Hypothalamus (tissue), 51 donors: Measurements from ENCODE around the gene PRKCH.

Experiments
- DNase-seq, 51 donors: peaks; one replicate each; lab custom pipeline; 2025; lab: John Stamatoyannopoulos, UW

The PRKCH gene

DNA sequence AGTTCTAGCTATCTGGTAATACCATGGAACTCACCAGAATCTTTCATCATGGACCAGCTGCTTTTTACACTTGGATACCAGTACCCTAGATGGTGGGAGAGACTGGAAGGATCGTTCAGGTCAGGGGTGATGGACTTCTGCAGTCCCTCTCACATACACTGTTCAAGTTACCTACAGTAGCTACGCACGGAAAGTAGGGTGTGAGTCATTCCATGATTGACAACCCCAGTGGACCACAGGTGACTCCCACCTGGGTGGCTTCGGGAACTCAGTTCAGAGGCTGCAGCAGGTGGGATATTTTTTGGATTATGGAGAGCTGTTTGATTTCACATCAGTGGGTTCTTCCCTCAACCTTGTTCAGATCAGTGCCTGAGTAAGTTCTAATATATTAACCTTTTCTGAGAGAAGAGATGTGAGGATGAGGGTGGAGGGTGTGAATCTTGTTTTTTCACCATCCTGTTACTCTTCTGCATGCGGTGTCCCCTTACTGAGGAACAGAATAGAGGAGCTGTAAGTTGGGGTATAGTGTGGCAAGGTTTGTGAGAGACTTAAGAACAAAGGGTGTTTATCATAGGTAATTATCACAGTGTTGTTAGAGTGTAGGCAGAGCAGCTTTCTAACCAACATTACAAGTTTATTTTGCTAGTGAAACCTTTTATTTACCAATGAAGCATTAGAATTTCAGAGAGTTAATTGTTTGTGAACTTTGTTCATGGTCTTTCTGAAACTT lies 39.6 kb downstream of the PRKCH start:
- no peak for DNase-seq

DNA sequence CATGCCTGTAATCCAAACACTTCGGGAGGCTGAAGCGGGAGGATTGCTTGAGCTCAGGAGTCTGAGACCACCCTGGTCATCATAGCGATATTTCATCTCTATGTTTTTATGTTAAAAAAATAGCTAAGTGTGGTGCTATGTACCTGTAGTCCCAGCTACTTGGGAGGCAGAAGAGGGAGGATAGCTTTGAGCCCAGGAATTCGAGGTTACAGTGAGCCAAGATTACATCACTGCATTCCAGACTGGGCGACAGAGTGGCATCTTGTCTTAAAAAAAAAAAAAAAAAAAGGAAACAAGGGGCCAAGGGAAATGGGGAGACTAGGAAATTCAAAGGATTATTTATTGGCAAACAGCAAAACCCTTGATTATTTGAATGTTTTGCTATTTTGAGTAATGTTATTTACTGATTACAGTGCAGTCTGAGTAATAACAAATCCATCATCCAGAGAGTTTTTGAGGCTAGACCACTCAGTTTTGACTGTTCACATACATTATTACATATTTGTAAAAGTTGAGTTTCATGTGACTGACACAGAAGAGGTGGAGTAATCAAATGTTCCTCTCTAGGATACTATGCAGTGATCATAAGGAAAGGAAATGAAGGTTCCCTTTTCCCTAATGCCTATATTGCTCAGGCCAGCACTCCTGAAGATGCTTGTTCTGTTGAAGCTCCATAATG lies 40.8 kb downstream of the PRKCH start:
- no peak for DNase-seq

DNA sequence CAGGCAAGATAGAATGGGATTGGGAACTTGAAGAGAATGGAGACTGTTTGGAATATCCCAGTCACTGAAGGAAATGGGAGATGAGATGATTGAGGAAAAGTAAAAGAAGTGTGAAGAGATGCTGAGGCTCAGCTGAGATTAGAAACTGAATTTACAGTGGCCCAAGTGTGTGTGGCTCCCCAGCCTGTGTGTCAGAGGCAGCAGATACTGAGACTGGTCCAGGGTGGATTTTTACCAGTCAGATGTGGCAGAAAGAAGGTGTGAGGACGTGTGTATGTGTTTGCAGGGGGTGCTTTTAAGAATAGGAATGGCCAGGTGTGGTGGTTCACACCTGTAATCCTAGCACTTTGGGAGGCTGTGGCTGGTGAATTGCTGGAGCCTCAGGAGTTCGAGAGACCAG lies 42.9 kb downstream of the PRKCH start:
- DNase-seq: no peak

DNA sequence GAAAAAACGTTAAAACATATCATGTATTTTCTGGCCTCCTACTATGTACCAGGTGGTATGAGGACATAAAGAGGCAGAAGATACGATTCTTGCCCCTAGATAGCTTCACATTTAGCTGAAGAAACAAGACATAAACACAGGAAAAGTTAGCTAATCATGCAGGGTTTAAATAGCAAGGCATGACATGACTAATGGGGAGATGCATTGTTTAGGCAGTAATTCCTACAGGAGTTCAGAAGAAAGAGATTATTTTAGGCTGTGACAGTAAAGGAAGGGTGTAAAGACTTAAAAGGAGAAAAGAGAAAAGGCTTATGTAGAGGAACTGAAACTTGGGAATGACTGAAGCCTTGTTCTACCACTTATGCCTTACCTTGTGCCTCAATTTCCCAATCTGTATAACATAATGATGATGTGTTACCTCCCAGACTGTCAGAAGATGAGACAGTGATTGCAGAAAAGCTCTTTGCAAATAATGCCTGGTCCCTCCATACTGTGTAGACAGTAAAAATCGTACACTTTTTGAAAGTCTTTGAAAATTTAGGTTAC lies 44.4 kb downstream of the PRKCH start:
- DNase-seq: no peak

DNA sequence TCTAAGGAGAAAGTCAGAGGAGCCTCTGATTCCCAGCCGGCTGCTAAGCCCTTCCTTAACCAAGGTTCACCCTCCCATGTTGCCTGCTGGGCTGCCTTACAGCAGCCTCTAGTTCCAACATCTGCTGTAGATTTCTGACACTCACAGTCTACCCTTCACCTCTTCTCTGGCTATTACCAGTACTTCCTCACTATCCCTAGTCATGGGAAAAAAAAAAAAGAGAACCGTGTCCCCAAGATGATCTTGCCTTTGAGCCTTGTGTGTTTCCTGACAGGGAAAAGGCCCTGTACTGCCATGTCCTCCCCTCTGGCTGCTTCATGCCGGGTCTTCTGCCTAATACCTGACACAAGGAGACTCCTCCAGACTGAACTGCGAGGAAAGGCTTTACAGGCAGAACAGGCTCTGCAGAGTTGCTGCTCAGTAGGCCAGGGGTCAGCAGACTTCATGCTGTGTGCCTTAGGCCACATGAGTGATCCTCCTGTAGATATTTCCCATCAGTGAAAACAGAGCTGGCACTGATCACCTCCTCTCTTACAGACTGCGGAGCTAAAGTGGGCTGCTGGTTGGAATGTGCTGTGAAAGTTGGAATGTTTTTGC lies 46.8 kb downstream of the PRKCH start:
- DNase-seq: no peak

DNA sequence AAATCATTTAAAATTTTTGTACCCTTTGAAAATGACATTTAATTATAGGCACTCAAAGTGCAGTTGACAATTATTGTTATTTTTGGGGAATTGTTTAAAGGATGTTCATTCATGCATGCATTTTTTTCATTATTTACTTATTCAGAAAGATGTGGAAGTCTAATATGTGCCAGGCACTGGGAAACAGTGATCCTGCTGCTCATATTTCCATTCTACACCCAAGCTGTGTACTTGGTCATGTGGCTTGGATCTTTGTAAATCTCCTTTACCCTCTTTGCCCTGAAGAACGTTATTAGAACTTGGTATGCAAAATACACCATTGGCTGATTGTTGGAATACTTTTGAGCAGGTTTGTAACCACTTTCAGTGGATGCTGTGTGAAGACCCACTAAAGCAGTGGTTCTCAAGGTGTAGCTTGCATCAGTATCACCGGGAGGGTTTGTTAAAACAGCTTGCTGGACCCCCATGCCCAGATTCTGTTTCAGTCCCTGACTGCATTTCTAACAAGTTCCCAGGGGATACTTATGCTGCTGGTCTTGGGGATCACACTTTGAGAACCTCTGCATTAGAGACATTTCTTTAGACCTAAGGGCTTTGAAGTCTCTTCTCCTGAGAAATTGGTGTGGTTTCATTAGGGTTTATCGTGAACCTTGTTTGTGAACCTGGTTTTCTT lies 47.5 kb downstream of the PRKCH start:
- no peak for DNase-seq

DNA sequence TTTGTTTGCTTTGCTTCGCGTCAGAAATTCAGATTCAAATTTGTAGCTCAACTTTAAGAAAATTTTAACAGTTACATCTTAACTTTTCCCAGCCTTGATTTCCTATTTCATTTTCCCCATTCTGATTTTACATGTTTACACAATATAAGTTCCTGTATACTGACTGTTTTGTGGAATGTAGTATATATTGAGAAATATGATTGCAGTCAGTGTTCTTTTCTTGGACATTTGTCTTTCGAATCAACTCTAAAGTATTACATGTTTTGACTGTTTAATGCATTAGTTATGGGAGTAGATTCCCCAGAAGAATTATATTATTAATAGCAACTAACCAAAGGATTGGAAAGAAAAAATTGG lies 48.1 kb downstream of the PRKCH start:
- no peak for DNase-seq

DNA sequence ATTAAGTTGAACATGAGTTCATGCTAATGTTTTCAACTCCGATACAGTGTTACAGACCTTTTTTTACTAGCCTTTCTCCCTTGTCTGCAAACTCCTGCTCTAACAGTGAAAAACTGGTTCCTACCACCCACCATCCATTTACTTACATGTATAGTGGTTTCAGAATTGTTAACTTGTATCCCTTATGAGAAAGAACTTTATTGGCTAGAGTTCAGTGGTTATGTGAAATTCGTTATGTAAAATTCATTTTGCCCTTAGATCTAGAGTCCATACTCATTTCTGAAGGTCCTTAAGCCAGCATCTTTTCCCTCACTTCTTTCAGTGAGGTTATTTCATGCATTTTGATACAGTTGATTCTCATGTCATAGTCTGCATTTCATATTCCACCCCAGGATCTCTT lies 51.0 kb downstream of the PRKCH start:
- DNase-seq: no peak

DNA sequence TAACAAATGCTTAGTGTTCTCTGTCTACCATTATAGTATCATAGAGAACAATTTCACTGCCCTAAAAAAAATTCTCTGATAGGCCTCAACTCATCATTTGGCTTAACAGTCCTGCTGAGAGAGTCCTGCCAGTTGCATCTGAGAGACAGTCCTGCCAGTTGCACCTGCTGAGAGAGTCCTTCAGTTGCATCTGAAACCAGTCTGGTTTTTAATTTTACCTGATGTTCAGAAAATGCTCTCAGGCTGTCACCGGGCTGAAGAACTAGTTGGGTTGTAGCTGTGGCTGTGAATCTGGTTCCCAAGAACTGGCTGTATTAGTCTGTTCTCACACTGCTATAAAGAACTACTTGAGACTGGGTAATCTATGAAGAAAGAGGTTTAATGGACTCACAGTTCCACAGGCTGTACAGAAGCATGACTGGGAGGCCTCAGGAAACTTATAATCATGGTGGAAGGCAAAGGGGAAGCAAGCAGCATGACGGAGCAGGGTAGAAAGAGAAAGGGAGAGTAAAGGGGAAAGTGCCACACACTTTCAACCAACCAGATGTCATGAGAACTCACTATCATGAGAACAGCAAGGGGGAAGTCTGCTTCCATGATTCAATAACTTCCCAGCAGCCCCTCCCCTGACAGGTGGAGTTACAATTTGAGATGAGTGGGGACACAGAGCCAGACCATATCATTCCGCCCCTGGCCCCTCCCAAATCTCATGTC lies 51.6 kb downstream of the PRKCH start:
- no peak for DNase-seq

DNA sequence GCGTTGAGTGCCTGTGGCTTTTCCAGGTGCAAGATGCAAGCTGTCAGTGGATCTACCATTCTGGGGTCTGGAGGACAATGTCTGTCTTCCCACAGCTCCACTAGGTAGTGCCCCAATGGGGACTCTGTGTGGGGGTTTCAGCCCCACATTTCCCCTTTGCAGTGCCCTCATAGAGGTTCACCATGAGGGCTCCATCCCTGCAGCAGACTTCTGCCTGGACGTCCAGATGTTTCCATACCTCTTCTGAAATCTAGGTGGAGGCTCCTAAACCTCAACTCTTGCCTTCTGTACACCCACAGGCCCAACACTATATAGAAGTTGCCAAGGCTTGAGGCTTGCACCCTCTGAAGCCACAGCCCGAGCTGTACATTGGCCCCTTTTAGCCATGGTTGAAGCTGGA lies 52.9 kb downstream of the PRKCH start:
- no peak for DNase-seq

DNA sequence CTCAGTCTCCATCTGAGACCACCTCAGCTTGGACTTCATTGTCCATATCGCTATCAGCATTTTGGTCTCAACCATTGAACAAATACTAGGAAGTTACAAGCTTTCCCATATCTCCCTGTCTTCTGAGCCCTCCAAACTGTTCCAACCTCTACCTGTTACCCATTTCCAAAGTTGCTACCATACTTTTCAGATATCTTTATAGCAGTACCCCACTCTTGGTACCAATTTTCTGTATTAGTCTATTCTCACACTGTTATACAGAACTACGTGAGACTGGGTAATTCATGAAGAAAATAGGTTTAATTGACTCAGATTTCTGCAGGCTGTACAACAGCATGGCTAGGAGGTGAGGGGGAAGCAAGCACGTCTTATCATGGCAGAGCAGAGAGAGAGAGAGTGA lies 53.8 kb downstream of the PRKCH start:
- no peak for DNase-seq

DNA sequence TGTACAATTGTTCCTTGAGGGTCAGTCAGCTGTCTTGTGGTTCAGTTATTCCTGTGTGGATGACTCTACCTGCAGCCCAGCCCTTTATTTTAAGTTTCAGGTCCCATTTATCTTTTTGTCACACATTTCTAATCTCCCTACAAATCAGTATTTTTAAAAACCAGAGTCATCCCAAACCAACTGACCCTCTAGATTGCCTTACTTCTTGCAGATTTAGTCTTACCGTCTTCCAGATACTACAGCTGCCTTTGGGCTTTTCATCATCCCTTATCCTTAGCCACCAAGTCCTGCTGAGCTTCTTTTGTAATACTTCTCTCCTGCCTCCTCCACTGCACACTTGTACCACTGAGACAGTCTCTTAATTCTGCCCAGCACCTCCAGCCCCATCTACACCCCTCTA lies 54.9 kb downstream of the PRKCH start:
- no peak for DNase-seq

DNA sequence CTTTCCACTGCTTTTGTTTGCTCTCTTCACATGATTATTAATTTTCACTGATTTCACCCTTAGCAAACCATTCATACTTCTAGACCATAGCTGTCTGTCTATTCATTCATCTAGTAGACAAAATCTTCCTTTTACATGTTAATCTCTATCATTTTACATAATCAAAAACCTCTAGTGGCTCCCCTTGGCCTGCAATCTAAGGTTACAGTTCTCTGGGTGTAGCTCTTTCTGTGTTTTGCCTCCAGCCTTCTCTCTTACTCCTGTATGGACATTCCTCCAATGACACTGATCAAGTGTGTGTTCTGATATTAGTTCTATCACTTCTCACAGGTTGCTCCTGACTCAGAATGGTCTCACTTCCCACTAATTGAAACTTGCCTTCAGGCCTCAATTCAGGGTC lies 56.4 kb downstream of the PRKCH start:
- no peak for DNase-seq

DNA sequence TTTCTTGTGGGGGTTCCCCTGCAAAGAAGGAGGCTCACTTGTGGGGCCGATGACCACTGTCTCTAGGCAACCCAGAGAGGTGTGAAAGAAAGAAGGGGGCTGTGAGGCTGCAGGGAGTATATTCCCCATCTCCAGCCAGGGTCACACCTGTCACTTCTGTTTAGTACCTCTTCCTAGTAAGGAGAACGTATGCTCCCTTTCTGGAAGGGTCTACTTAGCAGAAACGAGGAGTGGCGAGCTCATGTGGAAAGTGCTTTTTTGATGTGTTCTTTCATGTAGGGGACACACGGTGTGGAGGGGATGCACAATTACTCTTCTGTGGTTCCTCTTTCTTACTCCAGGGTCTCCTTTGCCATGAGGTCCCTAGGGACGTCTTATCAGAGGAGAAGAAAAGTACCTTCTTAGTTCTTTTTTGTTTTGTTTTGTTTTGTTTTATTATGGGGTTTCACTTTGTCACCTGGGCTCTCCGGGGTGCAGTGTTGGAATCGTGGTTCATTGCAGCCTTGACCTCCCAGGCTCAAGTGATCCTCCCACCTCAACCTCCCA lies 58.3 kb downstream of the PRKCH start:
- DNase-seq: no peak

DNA sequence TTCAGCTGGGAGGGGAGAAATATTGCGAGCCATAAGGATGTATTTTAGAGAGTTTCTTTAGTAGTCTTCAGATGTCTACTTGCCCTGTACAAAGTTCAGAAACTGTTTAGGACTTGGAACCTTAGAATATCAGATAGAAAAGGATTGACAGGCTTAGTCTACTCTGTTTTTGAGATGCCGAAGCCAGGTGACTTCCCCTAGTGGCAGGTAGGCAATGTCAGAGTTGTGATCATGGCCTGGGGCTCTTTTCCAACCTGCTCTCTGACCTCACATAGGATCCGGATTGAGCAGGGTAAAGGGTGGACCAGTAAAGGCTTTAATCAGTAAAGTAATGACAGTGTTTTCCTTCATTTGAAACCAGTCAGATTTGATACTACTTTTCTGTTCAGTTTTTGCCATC lies 59.6 kb downstream of the PRKCH start:
- DNase-seq: no peak

DNA sequence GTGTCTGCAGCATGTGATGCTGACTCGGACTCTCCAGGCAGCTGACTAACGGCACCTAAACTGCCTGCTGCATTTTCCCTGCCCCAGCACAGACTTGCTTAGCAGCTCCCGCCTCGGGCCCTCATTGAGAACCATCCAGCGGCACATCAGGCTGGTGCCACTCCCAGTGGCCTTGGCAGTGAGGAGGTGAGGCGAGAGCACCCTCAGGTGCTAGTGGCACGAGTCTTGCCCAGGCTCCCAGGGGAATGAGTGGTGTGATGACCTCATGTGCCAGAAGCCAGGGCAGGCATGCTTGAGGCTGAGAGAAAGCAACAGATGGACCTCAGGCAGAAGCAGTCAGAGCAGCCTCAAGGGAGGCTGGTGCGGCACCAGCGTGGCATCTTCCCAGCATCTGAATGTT lies 60.2 kb downstream of the PRKCH start:
- no peak for DNase-seq

DNA sequence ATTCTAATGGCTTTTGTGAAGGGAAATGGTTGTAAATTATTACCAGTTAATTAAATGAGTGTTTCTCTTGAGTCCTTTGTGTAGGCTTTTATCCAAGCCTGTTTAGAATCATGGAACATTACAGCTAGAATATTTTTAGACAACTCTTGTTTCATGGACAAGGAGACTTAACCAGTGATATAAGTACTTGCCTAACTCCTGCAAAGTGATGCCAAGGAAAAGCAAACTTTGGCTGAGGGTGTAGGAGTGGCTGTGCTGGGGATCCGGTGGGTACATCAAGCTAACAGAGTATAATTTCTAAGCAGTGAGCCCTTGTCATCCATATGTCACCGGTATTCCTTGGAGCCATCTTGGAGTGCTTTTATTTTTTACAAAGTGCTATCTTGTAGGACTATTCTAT lies 61.5 kb downstream of the PRKCH start:
- no peak for DNase-seq

DNA sequence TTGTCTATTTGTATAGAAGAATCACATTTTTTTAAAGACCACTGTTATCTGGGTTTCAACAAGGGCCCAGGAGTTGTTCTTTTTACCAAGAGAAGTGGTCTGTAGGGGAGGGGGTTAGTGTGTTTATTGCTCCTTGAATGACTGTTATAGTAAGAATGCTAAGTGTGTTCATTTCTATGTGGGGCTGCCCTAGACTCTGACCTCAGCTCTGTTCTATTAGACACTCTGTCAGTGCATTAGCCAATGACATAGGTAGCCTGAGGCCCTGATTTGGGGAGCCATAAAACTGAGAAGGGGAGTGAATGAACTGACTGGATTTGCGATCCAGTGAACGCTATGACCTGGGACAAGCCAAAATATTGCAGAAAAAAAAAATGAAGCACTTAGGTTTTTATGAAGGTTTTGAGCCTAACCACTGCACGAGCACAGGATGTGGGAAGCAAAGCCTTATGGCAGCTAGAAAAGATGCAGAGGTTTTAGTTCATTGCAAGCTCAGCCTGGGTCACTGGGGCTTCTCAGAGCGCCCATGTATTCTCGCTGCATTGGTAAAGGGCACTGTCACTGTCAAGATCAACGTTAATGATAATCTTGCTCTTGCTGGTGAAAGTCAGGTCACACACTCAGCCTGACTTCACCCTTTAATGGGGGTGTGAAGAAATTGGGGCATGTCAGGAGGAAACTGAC lies 63.8 kb downstream of the PRKCH start:
- no peak for DNase-seq

DNA sequence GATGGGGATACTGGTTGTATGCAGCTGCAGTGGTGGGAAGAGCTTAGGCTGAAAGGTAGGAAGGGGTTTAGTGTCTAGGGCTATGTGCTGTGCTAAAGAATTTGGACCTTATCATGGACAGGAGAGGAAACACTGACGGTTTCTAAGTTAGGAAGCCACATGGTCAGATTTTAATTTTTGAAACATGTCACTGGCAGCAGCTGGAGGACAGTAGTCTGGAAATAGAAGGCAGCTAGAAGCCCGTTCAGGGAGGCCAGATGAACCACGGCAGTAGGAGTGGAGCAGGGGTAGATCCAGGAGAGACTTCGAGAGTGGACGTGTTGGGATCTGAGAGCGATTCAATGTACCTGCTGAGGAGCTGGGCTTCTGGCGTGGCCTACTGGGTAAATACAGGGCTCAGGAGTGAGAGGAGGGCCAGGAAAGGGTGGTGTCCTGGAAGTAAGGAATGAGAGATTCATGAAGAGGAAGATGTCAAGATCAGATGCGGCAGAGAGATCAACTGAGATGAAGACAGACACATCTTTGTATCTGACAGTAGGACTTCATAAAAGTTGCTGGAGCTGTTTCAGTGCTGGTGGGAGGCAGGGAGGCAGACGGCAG lies 64.9 kb downstream of the PRKCH start:
- no peak for DNase-seq

DNA sequence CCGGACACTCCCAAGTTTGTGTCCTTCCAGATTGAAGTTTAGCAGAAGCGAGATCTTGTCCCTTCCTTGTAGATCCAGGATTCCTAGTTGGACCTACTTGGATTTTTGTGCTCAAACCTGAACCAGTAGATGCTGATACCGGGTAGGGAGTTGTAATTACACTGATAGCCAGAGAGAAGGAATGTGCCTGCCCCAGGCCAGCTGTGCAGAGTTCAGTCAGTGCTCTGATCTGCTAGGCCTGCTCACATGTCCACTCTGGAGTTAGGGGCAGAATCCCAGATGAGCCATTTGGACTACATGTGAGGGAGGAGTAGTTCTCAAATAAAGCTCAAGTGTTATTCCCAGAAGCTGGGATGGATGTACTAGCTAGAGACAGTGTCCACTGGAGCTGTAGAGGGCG lies 65.7 kb downstream of the PRKCH start:
- no peak for DNase-seq
